WTC11 (cell line): ENCODE results near the gene GRID2. TPM values are rescaled to one million over a fixed set of nuclear protein-coding genes. Genes with fewer than 3 reads are reported as not detected.

Experiments
- ATAC-seq: fragments of 200-7000 bp; cut with Tn5 transposase; 2 replicates; pipeline ENCODE4 v1.10.0; 2021; ENCODE audit warnings: mild to moderate bottlenecking, moderate library complexity
- CTCF ChIA-PET: fragments of 300-600 bp; sonication (Branson Sonifier 250); formaldehyde crosslinking; loops from one replicate; lab custom pipeline; 2021; ENCODE audit warnings: antibody characterized with exemption; lab: Charles Lee
- POLR2A ChIA-PET: fragments of 350-600 bp; sonication (Branson Sonifier 250); formaldehyde crosslinking; loops from one replicate; lab custom pipeline; 2021; ENCODE audit warnings: antibody characterized with exemption; lab: Charles Lee
- DNase-seq: peaks from one replicate; pipeline ENCODE4 v3.0.0; 2021; ENCODE audit warnings: low spot score
- H3K27ac Mint-ChIP-seq: 2 replicates; pipeline ENCODE4 v1.8.0; 2021; ENCODE audit warnings: mixed read lengths
- H3K27me3 Mint-ChIP-seq: 2 replicates; pipeline ENCODE4 v1.8.0; 2021; ENCODE audit warnings: low read depth, mild to moderate bottlenecking, moderate library complexity, mixed read lengths
- H3K36me3 Mint-ChIP-seq: 2 replicates; pipeline ENCODE4 v1.8.0; 2021; ENCODE audit warnings: mixed read lengths
- H3K4me1 Mint-ChIP-seq: 2 replicates; pipeline ENCODE4 v1.8.0; 2022; ENCODE audit warnings: mixed read lengths
- H3K4me3 Mint-ChIP-seq: 2 replicates; pipeline ENCODE4 v1.8.0; 2021; ENCODE audit warnings: mild to moderate bottlenecking, moderate library complexity, mixed read lengths
- H3K9me3 Mint-ChIP-seq: 2 replicates; pipeline ENCODE4 v1.8.0; 2021; ENCODE audit warnings: mixed read lengths
- ATF1 ChIP-seq: sonication (generic); formaldehyde crosslinking; IDR thresholded peaks from 2 replicates; pipeline ENCODE4 v1.8.1; 2023; ENCODE audit warnings: mild to moderate bottlenecking, moderate library complexity, missing genetic modification reagents
- CDX4 ChIP-seq: fragments of 250-450 bp; sonication (Bioruptor Pico); IDR thresholded peaks from 2 replicates; pipeline ENCODE4 v1.9.0; 2021; ENCODE audit warnings: moderate library complexity, mild to moderate bottlenecking, inconsistent platforms, borderline replicate concordance
- CREM ChIP-seq: sonication (generic); formaldehyde crosslinking; IDR thresholded peaks from 2 replicates; pipeline ENCODE4 v1.8.1; 2022; ENCODE audit warnings: mild to moderate bottlenecking, missing genetic modification reagents, moderate library complexity
- FOXK1 ChIP-seq: sonication (generic); formaldehyde crosslinking; IDR thresholded peaks from 2 replicates; pipeline ENCODE4 v1.8.0; 2022; ENCODE audit warnings: mild to moderate bottlenecking, moderate library complexity, missing genetic modification reagents
- FOXP1 ChIP-seq: sonication (generic); formaldehyde crosslinking; IDR thresholded peaks from 2 replicates; pipeline ENCODE4 v1.8.0; 2022; ENCODE audit warnings: missing genetic modification reagents, mild to moderate bottlenecking, moderate library complexity, borderline replicate concordance
- HMGA2 ChIP-seq: fragments of 250-450 bp; sonication (Bioruptor Pico); IDR thresholded peaks from 2 replicates; pipeline ENCODE4 v1.4.0; 2021; ENCODE audit warnings: mild to moderate bottlenecking, moderate library complexity
- MXD4 ChIP-seq: fragments of 250-450 bp; sonication (Bioruptor Pico); IDR thresholded peaks from 2 replicates; pipeline ENCODE4 v1.8.0; 2021; ENCODE audit warnings: mild to moderate bottlenecking, moderate library complexity, borderline replicate concordance
- NR1H2 ChIP-seq: sonication (generic); formaldehyde crosslinking; IDR thresholded peaks from 2 replicates; pipeline ENCODE4 v1.9.0; 2021; ENCODE audit warnings: mild to moderate bottlenecking, moderate library complexity, missing genetic modification reagents
- PREB ChIP-seq: sonication (generic); formaldehyde crosslinking; IDR thresholded peaks from 2 replicates; pipeline ENCODE4 v1.8.1; 2022; ENCODE audit warnings: mild to moderate bottlenecking, missing genetic modification reagents, moderate library complexity, borderline replicate concordance
- RORB ChIP-seq: fragments of 250-450 bp; sonication (Bioruptor Pico); IDR thresholded peaks from 2 replicates; pipeline ENCODE4 v1.9.0; 2021; ENCODE audit warnings: mild to moderate bottlenecking
- TEAD1 ChIP-seq: sonication (generic); formaldehyde crosslinking; IDR thresholded peaks from 2 replicates; pipeline ENCODE4 v1.8.0; 2022; ENCODE audit warnings: mild to moderate bottlenecking, missing genetic modification reagents
- ZBTB43 ChIP-seq: sonication (generic); formaldehyde crosslinking; IDR thresholded peaks from 2 replicates; pipeline ENCODE4 v1.8.1; 2023; ENCODE audit warnings: mild to moderate bottlenecking, missing genetic modification reagents
- ZNF121 ChIP-seq: sonication (generic); formaldehyde crosslinking; IDR thresholded peaks from 2 replicates; pipeline ENCODE4 v1.8.0; 2023; ENCODE audit warnings: missing genetic modification reagents
- ZNF232 ChIP-seq: sonication (generic); formaldehyde crosslinking; IDR thresholded peaks from 2 replicates; pipeline ENCODE4 v1.8.0; 2022; ENCODE audit warnings: mild to moderate bottlenecking, missing genetic modification reagents
- ZNF263 ChIP-seq: sonication (generic); formaldehyde crosslinking; IDR thresholded peaks from 2 replicates; pipeline ENCODE4 v1.8.1; 2022; ENCODE audit warnings: low read depth, mild to moderate bottlenecking, moderate library complexity, missing genetic modification reagents
- ZNF416 ChIP-seq: fragments of 250-450 bp; sonication (Bioruptor Pico); IDR thresholded peaks from 2 replicates; pipeline ENCODE4 v1.9.0; 2021; ENCODE audit warnings: mild to moderate bottlenecking, inconsistent platforms
- ZNF671 ChIP-seq: fragments of 250-450 bp; sonication (Bioruptor Pico); IDR thresholded peaks from 2 replicates; pipeline ENCODE4 v1.8.0; 2021; ENCODE audit warnings: mild to moderate bottlenecking
- total RNA-seq: library from RNA; stranded (reverse); gene quantifications from 3 replicates; pipeline ENCODE4 v1.2.3, GENCODE V29; 2021
- TF ChIP-seq, protein P1 (sequence below): sonication (generic); formaldehyde crosslinking; IDR thresholded peaks from 2 replicates; pipeline ENCODE4 v1.8.1; 2023; ENCODE audit warnings: mild to moderate bottlenecking, missing genetic modification reagents, moderate library complexity
- TF ChIP-seq, protein P2 (sequence below): fragments of 250-450 bp; sonication (Bioruptor Pico); IDR thresholded peaks from 2 replicates; pipeline ENCODE4 v2.1.2; 2022; ENCODE audit warnings: mild to moderate bottlenecking, moderate library complexity
- TF ChIP-seq, protein P3 (sequence below): fragments of 250-450 bp; sonication (Bioruptor Pico); conservative IDR thresholded peaks from 2 replicates; pipeline ENCODE4 v1.9.0; 2021; ENCODE audit warnings: mild to moderate bottlenecking
- TF ChIP-seq, protein P4 (sequence below): fragments of 250-450 bp; sonication (Bioruptor Pico); IDR thresholded peaks from 2 replicates; pipeline ENCODE4 v1.9.0; 2021; ENCODE audit warnings: mild to moderate bottlenecking
- TF ChIP-seq, protein P5 (sequence below): sonication (generic); formaldehyde crosslinking; conservative IDR thresholded peaks from 2 replicates; pipeline ENCODE4 v1.8.1; 2023; ENCODE audit warnings: mild to moderate bottlenecking, low read depth, missing genetic modification reagents, moderate library complexity
- TF ChIP-seq, protein P6 (sequence below): sonication (generic); formaldehyde crosslinking; IDR thresholded peaks from 2 replicates; pipeline ENCODE4 v1.8.1; 2022; ENCODE audit warnings: low read depth, missing genetic modification reagents, borderline replicate concordance

GRID2 gene
- total RNA-seq, 1 experiment from 2014 or later = 26.8 TPM

DNA sequence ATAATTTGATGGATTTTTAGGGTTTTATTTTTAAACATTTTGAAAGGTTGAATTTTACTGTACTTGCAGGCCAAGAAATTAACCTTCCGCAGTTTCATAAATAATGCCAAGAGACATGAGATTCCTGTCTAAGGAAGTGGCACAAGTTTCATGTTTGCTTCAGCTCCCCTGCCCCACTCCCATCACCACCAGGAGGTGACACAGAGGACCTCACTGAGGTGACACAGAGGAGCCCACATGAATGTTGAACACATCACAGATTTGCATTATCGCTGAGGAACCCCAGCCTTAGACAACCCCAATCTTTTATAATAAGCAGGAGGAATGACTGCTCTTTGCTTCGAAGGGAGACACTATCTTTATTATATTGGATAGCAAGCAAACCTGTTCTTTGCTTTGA is 1033.4 kb downstream of the GRID2 start (continued):
- no peak for TF ChIP-seq CDX4 (CRISPR knock-in tag)
- TF ChIP-seq, protein P1, sequence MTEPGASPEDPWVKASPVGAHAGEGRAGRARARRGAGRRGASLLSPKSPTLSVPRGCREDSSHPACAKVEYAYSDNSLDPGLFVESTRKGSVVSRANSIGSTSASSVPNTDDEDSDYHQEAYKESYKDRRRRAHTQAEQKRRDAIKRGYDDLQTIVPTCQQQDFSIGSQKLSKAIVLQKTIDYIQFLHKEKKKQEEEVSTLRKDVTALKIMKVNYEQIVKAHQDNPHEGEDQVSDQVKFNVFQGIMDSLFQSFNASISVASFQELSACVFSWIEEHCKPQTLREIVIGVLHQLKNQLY = no peak

GRCh38 chr4:93342738-93343137 is 1039.0 kb downstream of the GRID2 start:
- no peaks in the 10 kb centered on the region for H3K4me1 Mint-ChIP-seq
- no peak overlapping the region for H3K27ac Mint-ChIP-seq
- POLR2A ChIA-PET = no interaction called here
- CTCF ChIA-PET = no interaction called here
- H3K9me3 Mint-ChIP-seq = no peaks in the 10 kb centered on the region
- TF ChIP-seq ZNF263 (CRISPR knock-in tag) = no peak
- no peak for TF ChIP-seq FOXK1 (CRISPR knock-in tag)
- TF ChIP-seq TEAD1 = no peak
- no peak for TF ChIP-seq ZNF121
- no peak for TF ChIP-seq NR1H2 (CRISPR knock-in tag)
- TF ChIP-seq ZNF671 = no peak
- TF ChIP-seq ZNF232 (CRISPR knock-in tag) = no peak
- TF ChIP-seq, protein P2, sequence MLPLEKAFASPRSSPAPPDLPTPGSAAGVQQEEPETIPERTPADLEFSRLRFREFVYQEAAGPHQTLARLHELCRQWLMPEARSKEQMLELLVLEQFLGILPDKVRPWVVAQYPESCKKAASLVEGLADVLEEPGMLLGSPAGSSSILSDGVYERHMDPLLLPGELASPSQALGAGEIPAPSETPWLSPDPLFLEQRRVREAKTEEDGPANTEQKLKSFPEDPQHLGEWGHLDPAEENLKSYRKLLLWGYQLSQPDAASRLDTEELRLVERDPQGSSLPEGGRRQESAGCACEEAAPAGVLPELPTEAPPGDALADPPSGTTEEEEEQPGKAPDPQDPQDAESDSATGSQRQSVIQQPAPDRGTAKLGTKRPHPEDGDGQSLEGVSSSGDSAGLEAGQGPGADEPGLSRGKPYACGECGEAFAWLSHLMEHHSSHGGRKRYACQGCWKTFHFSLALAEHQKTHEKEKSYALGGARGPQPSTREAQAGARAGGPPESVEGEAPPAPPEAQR (CRISPR knock-in tag) = no peak
- TF ChIP-seq MXD4 (CRISPR knock-in tag) = no peak
- TF ChIP-seq, protein P3, sequence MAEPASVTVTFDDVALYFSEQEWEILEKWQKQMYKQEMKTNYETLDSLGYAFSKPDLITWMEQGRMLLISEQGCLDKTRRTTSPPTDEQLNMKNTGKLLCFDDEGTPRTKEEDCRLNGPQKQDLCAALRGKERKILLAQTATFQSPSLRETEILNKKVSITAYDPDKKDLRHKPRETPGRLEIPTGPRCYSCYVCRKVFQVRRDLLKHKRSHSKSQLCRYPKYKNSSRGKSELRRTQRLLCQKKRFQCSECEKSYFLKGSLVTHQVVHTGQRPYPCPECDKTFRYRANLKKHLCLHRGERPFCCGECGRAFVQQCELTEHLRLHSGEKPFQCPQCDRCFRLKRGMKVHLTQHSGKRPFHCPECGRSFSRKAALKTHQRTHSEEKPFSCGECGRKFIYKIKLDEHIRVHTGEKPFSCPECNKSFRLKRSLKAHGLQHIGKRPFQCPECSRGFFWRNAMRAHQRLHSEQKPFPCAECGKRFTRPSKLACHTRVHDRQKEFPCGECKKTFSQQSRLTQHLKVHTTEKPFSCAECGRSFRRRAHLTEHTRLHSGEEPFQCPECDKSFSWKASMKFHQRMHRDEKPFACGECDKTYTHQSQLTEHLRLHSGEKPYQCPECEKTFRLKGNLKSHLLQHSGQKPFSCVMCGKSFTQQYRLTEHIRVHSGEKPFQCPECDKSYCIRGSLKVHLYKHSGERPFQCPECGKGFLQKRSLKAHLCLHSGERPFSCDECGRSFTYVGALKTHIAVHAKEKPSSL (CRISPR knock-in tag) = no peak
- H3K27me3 Mint-ChIP-seq = no peaks in the 10 kb centered on the region
- no peak overlapping the region for H3K4me3 Mint-ChIP-seq
- H3K36me3 Mint-ChIP-seq = no peaks in the 10 kb centered on the region
- ATAC-seq (no peak), DNase-seq (no peak)

GRCh38 chr4:93346840-93347239 is 1043.1 kb downstream of the GRID2 start:
- ATAC-seq (peak; percentile 59; the same call in 1 of the 2 replicates), DNase-seq (peak; percentile 14)
- Mint-ChIP-seq H3K27me3 (no peaks in the 10 kb centered on the region), H3K9me3 (peaks cover 9% of the 10 kb centered on the region), H3K27ac (no peak overlapping the region), H3K4me1 (no peaks in the 10 kb centered on the region), H3K36me3 (no peaks in the 10 kb centered on the region), H3K4me3 (no peak overlapping the region)
- CTCF ChIA-PET = no interaction called here
- POLR2A ChIA-PET = interaction anchor here (0.5 kb wide), 1 partner anchor 169 kb away, joined by 3 read pairs; no protein-coding TSS in a partner anchor
- TF ChIP-seq ATF1 (CRISPR knock-in tag) (no peak), ZBTB43 (CRISPR knock-in tag) (no peak), PREB (CRISPR knock-in tag) (no peak), RORB (no peak), ZNF416 (CRISPR knock-in tag) (no peak), FOXP1 (CRISPR knock-in tag) (no peak), HMGA2 (CRISPR knock-in tag) (no peak), CREM (CRISPR knock-in tag) (no peak)
- TF ChIP-seq, protein P4, sequence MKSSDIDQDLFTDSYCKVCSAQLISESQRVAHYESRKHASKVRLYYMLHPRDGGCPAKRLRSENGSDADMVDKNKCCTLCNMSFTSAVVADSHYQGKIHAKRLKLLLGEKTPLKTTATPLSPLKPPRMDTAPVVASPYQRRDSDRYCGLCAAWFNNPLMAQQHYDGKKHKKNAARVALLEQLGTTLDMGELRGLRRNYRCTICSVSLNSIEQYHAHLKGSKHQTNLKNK (CRISPR knock-in tag) = no peak
- TF ChIP-seq, protein P5, sequence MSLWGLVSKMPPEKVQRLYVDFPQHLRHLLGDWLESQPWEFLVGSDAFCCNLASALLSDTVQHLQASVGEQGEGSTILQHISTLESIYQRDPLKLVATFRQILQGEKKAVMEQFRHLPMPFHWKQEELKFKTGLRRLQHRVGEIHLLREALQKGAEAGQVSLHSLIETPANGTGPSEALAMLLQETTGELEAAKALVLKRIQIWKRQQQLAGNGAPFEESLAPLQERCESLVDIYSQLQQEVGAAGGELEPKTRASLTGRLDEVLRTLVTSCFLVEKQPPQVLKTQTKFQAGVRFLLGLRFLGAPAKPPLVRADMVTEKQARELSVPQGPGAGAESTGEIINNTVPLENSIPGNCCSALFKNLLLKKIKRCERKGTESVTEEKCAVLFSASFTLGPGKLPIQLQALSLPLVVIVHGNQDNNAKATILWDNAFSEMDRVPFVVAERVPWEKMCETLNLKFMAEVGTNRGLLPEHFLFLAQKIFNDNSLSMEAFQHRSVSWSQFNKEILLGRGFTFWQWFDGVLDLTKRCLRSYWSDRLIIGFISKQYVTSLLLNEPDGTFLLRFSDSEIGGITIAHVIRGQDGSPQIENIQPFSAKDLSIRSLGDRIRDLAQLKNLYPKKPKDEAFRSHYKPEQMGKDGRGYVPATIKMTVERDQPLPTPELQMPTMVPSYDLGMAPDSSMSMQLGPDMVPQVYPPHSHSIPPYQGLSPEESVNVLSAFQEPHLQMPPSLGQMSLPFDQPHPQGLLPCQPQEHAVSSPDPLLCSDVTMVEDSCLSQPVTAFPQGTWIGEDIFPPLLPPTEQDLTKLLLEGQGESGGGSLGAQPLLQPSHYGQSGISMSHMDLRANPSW (CRISPR knock-in tag) = no peak
- TF ChIP-seq, protein P6, sequence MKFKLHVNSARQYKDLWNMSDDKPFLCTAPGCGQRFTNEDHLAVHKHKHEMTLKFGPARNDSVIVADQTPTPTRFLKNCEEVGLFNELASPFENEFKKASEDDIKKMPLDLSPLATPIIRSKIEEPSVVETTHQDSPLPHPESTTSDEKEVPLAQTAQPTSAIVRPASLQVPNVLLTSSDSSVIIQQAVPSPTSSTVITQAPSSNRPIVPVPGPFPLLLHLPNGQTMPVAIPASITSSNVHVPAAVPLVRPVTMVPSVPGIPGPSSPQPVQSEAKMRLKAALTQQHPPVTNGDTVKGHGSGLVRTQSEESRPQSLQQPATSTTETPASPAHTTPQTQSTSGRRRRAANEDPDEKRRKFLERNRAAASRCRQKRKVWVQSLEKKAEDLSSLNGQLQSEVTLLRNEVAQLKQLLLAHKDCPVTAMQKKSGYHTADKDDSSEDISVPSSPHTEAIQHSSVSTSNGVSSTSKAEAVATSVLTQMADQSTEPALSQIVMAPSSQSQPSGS = no peak
